Activated CD4-positive, alpha-beta T cell treated with anti-CD3 and anti-CD28 coated beads, Interleukin-10, Interleukin-2, amounts not matched to agents 100 ng/mL and 50 ng/mL, durations not matched to agents 16 hours and 8 hours (primary cell): ENCODE results near the gene TOX2.

Source experiments
- DNase-seq: peaks from one replicate; pipeline ENCODE4 v3.0.0-alpha.2; 2020

TOX2 gene

GRCh38 chr20:44068316-44069201, 153.9 kb downstream of the TOX2 start:
- DNase-seq, result no peak

DNA sequence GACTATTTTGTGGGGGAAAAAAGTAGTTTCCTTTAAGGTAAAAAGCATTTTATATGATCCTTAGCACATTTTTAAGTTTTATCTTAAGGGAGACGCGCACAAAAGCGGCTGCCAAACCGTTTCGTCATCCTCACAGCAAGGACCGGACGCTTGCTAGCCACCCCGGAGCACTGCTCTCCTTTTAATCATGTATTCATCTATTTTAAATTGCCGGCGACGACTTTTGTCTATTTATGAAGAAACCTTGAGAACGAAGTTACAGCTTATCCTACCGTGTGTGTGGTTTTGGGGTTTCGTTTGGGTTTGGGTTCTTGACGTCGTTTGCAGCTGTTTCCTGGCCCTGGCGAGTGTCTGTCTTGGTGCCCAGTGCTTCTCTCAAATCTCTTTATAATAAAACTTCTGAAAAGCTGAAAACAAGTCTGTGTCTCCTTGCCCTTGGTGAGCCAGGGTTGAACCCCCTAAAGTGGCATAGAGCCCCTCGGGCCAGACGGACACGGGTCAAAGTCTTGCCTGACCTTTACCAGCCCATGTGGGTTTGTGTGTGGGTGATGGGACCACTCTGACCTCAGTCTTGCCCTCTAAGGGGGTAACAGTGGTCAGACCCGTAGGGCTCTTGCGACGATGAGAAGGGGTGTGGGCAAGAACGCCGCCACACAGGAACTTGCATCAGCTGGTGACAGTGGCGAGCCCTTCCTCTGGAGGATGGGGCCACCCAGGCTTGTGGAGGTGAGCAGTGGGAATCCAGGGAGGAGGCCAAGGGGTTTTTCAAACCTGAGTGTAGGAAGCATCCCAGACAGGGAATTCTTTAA, 154.8 kb downstream of the TOX2 start:
- DNase-seq, result peak; percentile 76

GRCh38 chr20:44070139-44070900, 155.7 kb downstream of the TOX2 start:
- peak; percentile 32 for DNase-seq

- DNase-seq, result no peak
Observed at GRCh38 chr20:44071057-44071456, 156.4 kb downstream of the TOX2 start.

DNA sequence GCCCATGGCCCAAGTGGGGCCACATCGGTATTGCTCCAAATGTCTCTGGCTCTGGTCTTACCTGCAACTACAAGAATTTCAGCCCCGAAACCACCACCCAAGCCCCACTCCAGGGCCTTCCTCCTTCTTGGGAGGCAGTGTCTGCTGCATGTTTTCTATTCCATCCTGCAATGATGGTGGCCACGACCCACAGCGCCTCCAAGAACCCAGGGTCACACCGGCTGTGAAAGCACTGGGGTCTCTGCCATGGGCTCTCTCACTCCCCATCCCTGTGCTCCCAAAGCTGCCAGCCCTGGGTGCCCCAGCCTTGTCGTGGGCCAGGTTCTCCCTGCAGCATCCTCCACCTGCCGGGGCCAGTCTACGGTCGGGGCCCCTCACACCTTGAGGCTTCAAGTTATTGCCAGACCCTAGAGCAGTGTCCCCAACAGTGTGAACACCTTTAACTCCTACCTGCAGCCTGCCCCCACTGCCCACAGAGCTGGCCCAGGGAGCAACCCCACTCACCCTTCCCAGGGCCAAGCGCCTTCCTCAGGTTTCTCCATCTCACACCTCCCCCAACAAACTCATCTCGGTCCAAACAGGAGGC, 157.0 kb downstream of the TOX2 start:
- DNase-seq, result no peak

DNA sequence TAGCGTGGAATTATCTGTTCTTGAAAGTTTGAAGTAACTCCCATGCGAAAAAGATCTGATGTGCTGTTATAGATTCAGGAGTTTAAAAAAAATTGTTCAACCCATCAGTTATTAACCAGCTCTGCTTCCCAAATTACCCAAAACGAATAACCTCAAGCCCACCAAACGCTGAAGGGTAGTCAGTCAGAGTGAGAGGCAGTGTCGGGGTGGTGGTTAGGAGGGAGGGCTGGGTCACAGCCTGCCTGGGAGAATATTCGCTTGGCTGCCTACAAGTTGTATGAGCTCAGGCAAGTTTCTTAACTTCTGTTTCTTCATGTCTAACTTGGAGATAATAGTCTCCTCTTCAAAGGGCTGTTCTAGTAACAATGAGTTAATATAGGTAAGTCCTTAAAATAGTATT, 157.7 kb downstream of the TOX2 start:
- DNase-seq, result no peak

- DNase-seq, result no peak
Observed at GRCh38 chr20:44073011-44073674, 158.5 kb downstream of the TOX2 start.

DNA sequence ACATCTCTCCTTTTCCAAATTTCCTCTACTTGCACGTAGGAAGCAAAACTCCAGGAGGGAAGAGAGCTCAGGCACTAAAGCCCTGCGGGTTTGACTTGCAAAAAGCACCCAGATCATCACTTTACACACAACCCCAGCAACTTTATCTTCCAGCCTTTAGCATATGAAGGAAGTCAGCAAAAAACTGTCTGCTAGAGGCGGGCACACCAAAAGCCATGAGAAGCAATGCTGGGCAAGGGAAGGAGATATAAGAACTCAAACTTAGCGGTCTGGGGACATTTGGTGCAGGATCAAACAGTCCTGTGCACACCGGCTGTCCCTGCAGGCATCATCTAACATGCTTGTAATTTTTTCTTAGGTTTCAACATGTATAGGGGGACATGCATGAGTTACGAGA, 159.0 kb downstream of the TOX2 start:
- no peak for DNase-seq

DNA sequence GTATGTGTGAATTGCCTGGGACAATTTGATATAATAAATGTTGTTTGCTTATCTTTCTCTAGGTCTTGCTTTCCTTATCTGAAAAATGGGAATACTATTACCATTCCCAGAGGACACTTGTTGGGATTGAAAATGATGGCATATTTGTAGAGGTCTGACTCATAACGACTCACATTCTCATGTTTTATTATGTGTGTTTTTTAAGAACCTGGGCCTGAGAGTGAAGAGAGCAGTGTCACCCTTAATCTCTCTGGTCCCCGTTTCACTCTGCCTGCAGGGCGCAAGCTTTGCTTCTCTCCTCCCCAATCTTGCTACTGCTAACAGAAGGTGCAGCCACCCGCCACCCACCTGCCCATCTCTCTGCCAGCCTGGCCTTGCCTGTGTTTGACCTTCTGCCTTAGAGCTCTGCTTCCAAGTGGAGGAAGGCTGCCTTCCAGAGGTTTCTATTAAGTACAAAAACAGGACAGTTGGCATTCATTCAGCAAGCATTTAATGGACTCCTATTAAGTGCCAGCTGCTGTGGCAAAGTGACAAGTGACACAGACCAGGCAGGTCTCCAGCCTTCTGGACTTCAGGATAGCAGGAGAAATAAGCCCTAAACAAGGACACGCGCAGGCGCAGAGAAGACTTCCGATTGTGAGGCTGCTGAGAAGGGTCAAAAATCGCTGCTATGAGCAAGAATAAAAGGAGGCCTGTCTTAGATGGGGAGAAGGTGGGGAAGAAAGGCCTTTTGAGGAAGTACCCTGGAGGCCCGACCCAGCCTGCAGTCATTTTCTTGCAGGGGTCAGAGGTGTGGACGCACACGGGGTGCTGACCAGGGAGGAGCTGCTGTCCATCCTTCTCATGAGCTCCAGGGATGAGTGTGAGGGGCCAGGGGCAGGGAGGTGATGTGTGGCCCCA, 159.8 kb downstream of the TOX2 start:
- DNase-seq, result peak; percentile 14

GRCh38 chr20:44075191-44075949, 160.7 kb downstream of the TOX2 start:
- DNase-seq, result no peak

- no peak for DNase-seq
Observed at GRCh38 chr20:44075950-44076232, 161.2 kb downstream of the TOX2 start.

GRCh38 chr20:44079291-44079690, 164.6 kb downstream of the TOX2 start:
- no peak for DNase-seq

GRCh38 chr20:44080064-44080463, 165.4 kb downstream of the TOX2 start:
- no peak for DNase-seq

DNA sequence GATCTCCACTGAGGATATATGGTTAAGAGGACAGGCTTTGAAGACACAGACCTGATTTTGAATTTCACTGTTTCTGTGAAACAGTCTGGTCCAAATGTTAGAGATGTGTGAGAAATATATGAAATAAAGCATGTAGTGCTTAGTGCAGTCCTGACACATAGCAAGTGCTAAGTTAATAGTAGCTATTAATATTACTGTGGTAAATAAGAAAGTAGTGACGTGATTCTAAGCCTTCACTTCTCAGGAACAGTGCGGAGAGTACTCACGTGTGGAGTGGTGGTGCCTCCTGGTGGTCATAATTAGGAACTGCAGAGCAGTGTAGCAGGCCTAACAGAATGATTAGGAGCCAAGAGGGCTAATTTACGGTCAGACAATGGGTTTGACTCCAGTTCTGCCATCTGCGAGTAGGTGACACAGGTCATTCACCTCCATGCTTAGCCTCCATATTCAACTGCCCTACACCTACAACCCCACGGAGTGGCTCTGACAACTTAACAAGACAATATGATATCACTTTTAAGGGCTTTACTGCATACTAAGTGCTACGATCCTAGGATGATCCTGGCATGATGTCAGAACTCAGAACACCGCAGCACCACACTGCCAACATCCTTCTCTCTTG, 166.1 kb downstream of the TOX2 start:
- peak; percentile 82 for DNase-seq

DNA sequence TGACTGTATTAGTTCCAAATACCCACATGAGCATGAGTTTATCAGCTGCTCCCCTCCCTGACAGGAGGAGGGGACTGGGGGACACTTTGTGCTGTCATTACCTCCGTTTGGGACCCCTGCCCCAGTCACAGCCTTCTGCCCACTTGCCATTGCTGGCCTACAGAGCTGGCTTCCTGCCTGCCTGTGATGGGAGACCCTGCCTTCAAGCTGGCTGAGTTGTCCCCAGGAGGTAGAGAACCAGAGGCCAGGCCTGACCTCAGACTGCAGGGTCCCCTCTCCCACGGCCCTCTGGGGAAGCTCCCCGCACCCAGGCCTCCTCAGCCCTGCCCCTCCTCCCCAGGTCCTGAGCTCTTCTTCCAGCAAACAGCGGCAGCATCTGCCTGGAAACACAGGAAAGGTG, 166.8 kb downstream of the TOX2 start:
- no peak for DNase-seq

GRCh38 chr20:44081888-44082287, 167.2 kb downstream of the TOX2 start:
- no peak for DNase-seq

GRCh38 chr20:44083220-44083933, 168.7 kb downstream of the TOX2 start:
- no peak for DNase-seq

DNA sequence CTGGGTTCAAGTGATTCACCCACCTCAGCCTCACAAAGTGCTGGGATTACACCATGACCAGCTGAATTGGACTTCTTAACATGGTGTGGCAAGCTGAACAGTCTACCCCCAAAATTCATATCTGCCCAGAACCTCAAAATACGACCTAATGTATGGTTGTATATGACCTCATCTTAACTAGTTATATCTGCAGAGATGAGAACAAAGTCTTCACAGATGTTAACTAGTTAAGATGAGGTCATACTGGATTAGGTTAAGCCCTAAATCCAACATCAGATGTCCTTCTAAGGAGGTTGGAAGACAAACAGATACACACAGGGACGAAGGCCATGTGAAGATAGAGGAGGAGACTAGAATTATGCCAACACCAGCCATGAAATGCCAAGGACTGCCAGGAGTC, 169.8 kb downstream of the TOX2 start:
- DNase-seq, result no peak

DNA sequence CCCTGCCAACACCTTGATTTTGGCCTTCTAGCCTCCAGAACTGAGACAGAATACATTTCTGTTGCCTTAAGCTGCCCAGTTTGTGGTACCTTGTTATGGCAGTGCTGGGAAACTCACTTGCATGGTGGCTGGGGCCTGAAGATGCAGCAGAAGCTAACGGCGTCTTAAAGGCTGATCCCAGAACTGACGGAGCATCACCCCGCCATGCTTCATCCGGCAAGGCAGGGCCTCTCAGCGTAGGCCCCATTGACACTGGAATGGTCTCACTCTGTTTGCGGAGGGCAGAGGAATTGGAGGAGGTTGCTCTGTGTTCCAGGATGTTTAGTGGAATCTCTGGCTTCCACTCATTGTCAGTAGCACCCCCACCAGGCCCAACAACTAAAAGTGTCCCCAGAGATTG, 170.2 kb downstream of the TOX2 start:
- DNase-seq, result no peak
